ENCODE results near the gene NFIB. TPM values are rescaled to one million over a fixed set of nuclear protein-coding genes. Genes with fewer than 3 reads are reported as not detected.

The NFIB gene
- total and polyA plus RNA-seq, 2 of the 13 experiments (the other 11 are each of a cell fraction or from before 2014, with no cell fraction given), result 0.98 to 4.6 TPM

DNA sequence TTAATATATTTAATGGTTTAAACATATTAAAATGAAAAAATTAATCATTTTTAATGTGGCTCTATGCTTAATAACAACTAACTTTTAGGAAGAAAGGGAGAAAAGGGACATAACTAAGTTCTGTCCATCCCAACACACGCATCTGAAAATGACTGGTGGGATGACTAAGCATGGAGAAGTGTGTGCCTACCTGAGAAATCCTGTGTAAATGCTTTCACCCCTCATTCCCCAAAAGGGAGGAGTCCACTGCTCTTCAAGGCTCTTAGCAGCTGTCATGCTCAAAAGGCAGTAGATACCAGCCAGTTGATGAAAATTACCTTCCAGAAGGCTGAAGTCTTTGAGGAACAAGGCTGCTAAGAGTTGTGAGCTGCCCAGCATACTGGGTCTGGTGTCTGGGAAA lies 130.9 kb downstream of the NFIB start:
- TF ChIP-seq MZF1 (CRISPR knock-in tag; IDR thresholded peaks at IDR 0.05; ENCODE audit: borderline replicate concordance) (no peak), PITX1 (CRISPR knock-in tag; IDR thresholded peaks at IDR 0.05) (no peak), RFXANK (CRISPR knock-in tag; IDR thresholded peaks at IDR 0.05) (no peak), MLLT10 (CRISPR knock-in tag; IDR thresholded peaks at IDR 0.05) (no peak), NFIC (IDR thresholded peaks at IDR 0.05; ENCODE audit: low read length) (no peak), NPAS2 (CRISPR knock-in tag; IDR thresholded peaks at IDR 0.05; ENCODE audit: borderline replicate concordance) (no peak), TBX3 (IDR thresholded peaks at IDR 0.05; ENCODE audit: borderline replicate concordance) (no peak)
- TF ChIP-seq, protein P1, sequence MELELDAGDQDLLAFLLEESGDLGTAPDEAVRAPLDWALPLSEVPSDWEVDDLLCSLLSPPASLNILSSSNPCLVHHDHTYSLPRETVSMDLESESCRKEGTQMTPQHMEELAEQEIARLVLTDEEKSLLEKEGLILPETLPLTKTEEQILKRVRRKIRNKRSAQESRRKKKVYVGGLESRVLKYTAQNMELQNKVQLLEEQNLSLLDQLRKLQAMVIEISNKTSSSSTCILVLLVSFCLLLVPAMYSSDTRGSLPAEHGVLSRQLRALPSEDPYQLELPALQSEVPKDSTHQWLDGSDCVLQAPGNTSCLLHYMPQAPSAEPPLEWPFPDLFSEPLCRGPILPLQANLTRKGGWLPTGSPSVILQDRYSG (CRISPR knock-in tag; IDR thresholded peaks at IDR 0.05), result no peak
- TF ChIP-seq, protein P2, sequence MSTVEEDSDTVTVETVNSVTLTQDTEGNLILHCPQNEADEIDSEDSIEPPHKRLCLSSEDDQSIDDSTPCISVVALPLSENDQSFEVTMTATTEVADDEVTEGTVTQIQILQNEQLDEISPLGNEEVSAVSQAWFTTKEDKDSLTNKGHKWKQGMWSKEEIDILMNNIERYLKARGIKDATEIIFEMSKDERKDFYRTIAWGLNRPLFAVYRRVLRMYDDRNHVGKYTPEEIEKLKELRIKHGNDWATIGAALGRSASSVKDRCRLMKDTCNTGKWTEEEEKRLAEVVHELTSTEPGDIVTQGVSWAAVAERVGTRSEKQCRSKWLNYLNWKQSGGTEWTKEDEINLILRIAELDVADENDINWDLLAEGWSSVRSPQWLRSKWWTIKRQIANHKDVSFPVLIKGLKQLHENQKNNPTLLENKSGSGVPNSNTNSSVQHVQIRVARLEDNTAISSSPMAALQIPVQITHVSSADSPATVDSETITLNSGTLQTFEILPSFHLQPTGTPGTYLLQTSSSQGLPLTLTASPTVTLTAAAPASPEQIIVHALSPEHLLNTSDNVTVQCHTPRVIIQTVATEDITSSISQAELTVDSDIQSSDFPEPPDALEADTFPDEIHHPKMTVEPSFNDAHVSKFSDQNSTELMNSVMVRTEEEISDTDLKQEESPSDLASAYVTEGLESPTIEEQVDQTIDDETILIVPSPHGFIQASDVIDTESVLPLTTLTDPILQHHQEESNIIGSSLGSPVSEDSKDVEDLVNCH (CRISPR knock-in tag; IDR thresholded peaks at IDR 0.05), result no peak
- H3K27ac ChIP-seq (ENCODE audit: extremely low read length, insufficient read depth, low read length), result no peak overlapping the region
- CTCF ChIA-PET (ENCODE audit: low intra/inter-chr PET ratio, low total read pairs), result no interaction called here
- H3K9me3 ChIP-seq (ENCODE audit: low read length), result no peaks in the 10 kb centered on the region
- POLR2A ChIA-PET, result no interaction called here
- H3K4me1 ChIP-seq (ENCODE audit: insufficient read depth, low read length), result peaks cover 16% of the 10 kb centered on the region
- H3K79me2 ChIP-seq (ENCODE audit: insufficient read depth, low read length), result no peaks in the 10 kb centered on the region
- H2AFZ ChIP-seq (ENCODE audit: low read length), result no peak overlapping the region
- intact Hi-C loops (cut with micrococcal nuclease; ENCODE audit: unreplicated experiment) (no loop called here), in situ Hi-C loops (cut with HindIII; ENCODE audit: extremely low pct_ligation_motif_present, low pct_unique_long_range_greater_than_20kb) (no loop called here)
- no peak for FAIRE-seq
- no peak overlapping the region for H3K4me2 ChIP-seq (ENCODE audit: low read depth, low read length)
- H3K27me3 ChIP-seq (ENCODE audit: control insufficient read depth in 1 of 2, insufficient read depth in 2 of 2, low read length in 2 of 2), result no peaks in the 10 kb centered on the region
- no peak for DNase-seq (ENCODE audit: low spot score)
- WGBS (ENCODE audit: low lambda C conversion rate), result 48% methylated on average over 1 of the region's 1 CpG
- no peaks in the 10 kb centered on the region for H3K36me3 ChIP-seq (replicated peaks in 1 of 2; ENCODE audit: control insufficient read depth in 1 of 2, insufficient read depth in 2 of 2, low read length in 2 of 2)
- H3K4me3 ChIP-seq (replicated peaks in 1 of 3; ENCODE audit: insufficient read depth in 1 of 3, low read depth in 2 of 3, low read length in 3 of 3), result no peak overlapping the region
- no peak overlapping the region for H3K9ac ChIP-seq (ENCODE audit: insufficient read depth, low read depth, low read length)
- H4K20me1 ChIP-seq (ENCODE audit: insufficient read depth, low read length), result no peaks in the 10 kb centered on the region
- no TSS peak for BruUV-seq (replicated peaks)
- no peak for ATAC-seq

Data from HepG2 (cell line).